Naive thymus-derived CD4-positive, alpha-beta T cell (primary cell): ENCODE data around the gene HJV. TPM values are rescaled to one million over a fixed set of nuclear protein-coding genes. Genes with fewer than 3 reads are reported as not detected.

Experiments
- ATAC-seq: fragments of 150-1000 bp; cut with Tn5 transposase; 2 replicates; pipeline ENCODE4 v1.10.0; 2021; ENCODE audit warnings: mild to moderate bottlenecking, moderate library complexity
- CTCF ChIA-PET: fragments of 350-600 bp; sonication (Branson Sonifier 250); formaldehyde crosslinking; loops from one replicate; lab custom pipeline; 2021; ENCODE audit warnings: antibody characterized with exemption; lab: Charles Lee
- POLR2A ChIA-PET: fragments of 350-600 bp; sonication (Branson Sonifier 250); formaldehyde crosslinking; loops from one replicate; lab custom pipeline; 2021; ENCODE audit warnings: antibody characterized with exemption, inconsistent platforms; lab: Charles Lee
- DNase-seq, 9 donors: peaks; one replicate each; pipeline versions ENCODE4 v3.0.0 to v3.0.0-alpha.2; 2020 to 2022; ENCODE audit warnings: mixed read lengths in 1 of 9
- H3K27ac ChIP-seq: one replicate; pipeline ENCODE4 v1.7.0; 2013; ENCODE audit warnings: mild to moderate bottlenecking, low read depth, low read length, moderate library complexity
- H3K27me3 ChIP-seq, 2 donors: one replicate each; pipeline ENCODE4 v1.7.0; 2013; ENCODE audit warnings: low read length in 2 of 2, mild to moderate bottlenecking in 2 of 2, moderate library complexity in 2 of 2; ENCODE audit not compliant: control insufficient read depth in 2 of 2, insufficient read depth in 2 of 2
- H3K36me3 ChIP-seq, 3 experiments: 1 replicate in 2 of 3; 2 replicates in 1 of 3; pipeline ENCODE4 v1.7.0; 2013; ENCODE audit warnings: low read length in 3 of 3, mild to moderate bottlenecking in 3 of 3, moderate library complexity in 1 of 3; ENCODE audit not compliant: insufficient read depth in 3 of 3, control insufficient read depth in 2 of 3
- H3K4me1 ChIP-seq, 2 donors: one replicate each; pipeline ENCODE4 v1.7.0; 2013; ENCODE audit warnings: low read length in 2 of 2, mild to moderate bottlenecking in 2 of 2, moderate library complexity in 1 of 2; ENCODE audit not compliant: control insufficient read depth in 2 of 2, insufficient read depth in 2 of 2
- H3K4me3 ChIP-seq: 2 replicates; pipeline ENCODE4 v1.7.0; 2013; ENCODE audit warnings: mild to moderate bottlenecking, low read length
- H3K9me3 ChIP-seq, 3 experiments: 1 replicate in 2 of 3; 2 replicates in 1 of 3; pipeline ENCODE4 v1.7.0; 2013; ENCODE audit warnings: low read length in 3 of 3; ENCODE audit not compliant: control insufficient read depth in 2 of 3
- H3K27ac Mint-ChIP-seq, 9 donors: one replicate each; pipeline ENCODE4 v1.8.0; 2020 to 2022; ENCODE audit warnings: mixed read lengths in 9 of 9, mild to moderate bottlenecking in 8 of 9, moderate library complexity in 5 of 9, inconsistent platforms in 2 of 9
- H3K27me3 Mint-ChIP-seq, 5 donors: one replicate each; pipeline ENCODE4 v1.8.0; 2021 to 2022; ENCODE audit warnings: mixed read lengths in 5 of 5, mild to moderate bottlenecking in 1 of 5
- H3K36me3 Mint-ChIP-seq, 5 donors: one replicate each; pipeline ENCODE4 v1.8.0; 2020 to 2022; ENCODE audit warnings: mixed read lengths in 5 of 5, mild to moderate bottlenecking in 3 of 5, inconsistent platforms in 1 of 5
- H3K4me1 Mint-ChIP-seq, 7 donors: one replicate each; pipeline ENCODE4 v1.8.0; 2020 to 2022; ENCODE audit warnings: mixed read lengths in 7 of 7, mild to moderate bottlenecking in 3 of 7, inconsistent platforms in 1 of 7
- H3K4me3 Mint-ChIP-seq, 10 donors: one replicate each; pipeline ENCODE4 v1.8.0; 2020 to 2022; ENCODE audit warnings: mild to moderate bottlenecking in 10 of 10, mixed read lengths in 10 of 10, moderate library complexity in 6 of 10, inconsistent platforms in 2 of 10
- H3K9me3 Mint-ChIP-seq, 11 donors: one replicate each; pipeline ENCODE4 v1.8.0; 2020 to 2022; ENCODE audit warnings: mixed read lengths in 11 of 11, mild to moderate bottlenecking in 4 of 11, inconsistent platforms in 1 of 11, moderate library complexity in 1 of 11
- intact Hi-C, 2 donors: fragments of 100-400 bp; cut with micrococcal nuclease; formaldehyde crosslinking; loops; one replicate each; pipeline ENCODE4 v1.15.1; 2023
- polyA plus RNA-seq, 2 donors: library from polyadenylated mRNA; unstranded; fragments of 300-500 nt; fragmentation: Illumina TruSeq; gene quantifications; one replicate each; pipeline ENCODE4 v1.2.3, GENCODE V29; 2021
- total RNA-seq, 6 experiments: library from RNA in 5 of 6; stranded (reverse) in 5 of 6; gene quantifications; 1 replicate in 5 of 6; 2 replicates in 1 of 6; pipeline ENCODE4 v1.2.3 and lab custom pipeline; 2021 to 2026

The HJV gene
- total and polyA plus RNA-seq, 7 experiments from 2014 or later: not detected

GRCh38 chr1:145994391-145995120 lies 27.0 kb downstream of the HJV start:
- peaks cover 36 to 47% (median 37%) of the 10 kb centered on the region in 3 experiments for H3K36me3 ChIP-seq
- peak overlapping the region; percentile 97 for H3K4me3 ChIP-seq
- ChIA-PET POLR2A (interaction anchor here (0.7 to 35.8 kb wide), 11 partner anchors 8 to 146 kb away, joined by 3 to 1779 read pairs (median 24); partner anchors contain the start of genes ANKRD34A, HJV, LIX1L and PIAS3), CTCF (interaction anchor here (1.4 to 12.8 kb wide), 4 partner anchors 9 to 20 kb away, joined by 3 to 193 read pairs (median 12); no protein-coding TSS in a partner anchor)
- H3K36me3 Mint-ChIP-seq: peaks cover 31 to 52% (median 50%) of the 10 kb centered on the region in 5 donors
- H3K27me3 ChIP-seq: no peaks in the 10 kb centered on the region
- H3K27me3 Mint-ChIP-seq: peaks cover 0 to 3% (median 0%) of the 10 kb centered on the region in 5 donors
- peaks cover 29 to 39% of the 10 kb centered on the region in 2 donors for H3K4me1 ChIP-seq
- peaks cover 37 to 75% (median 57%) of the 10 kb centered on the region in 7 donors for H3K4me1 Mint-ChIP-seq
- peak overlapping the region; percentile 89 to 99 (median 98) for H3K4me3 Mint-ChIP-seq
- intact Hi-C loops: loop anchor here in 1 of 2 donors (5.0 kb wide), 1 partner anchor 32 kb away; the partner anchor contains the start of genes ANKRD34A and POLR3GL
- ATAC-seq (no peak), DNase-seq (peak in 1 of 9 donors; percentile 11)
- peak overlapping the region; percentile 94 to 99 (median 97) for H3K27ac Mint-ChIP-seq
- H3K9me3 Mint-ChIP-seq: peaks cover 0 to 14% (median 0%) of the 10 kb centered on the region in 11 donors
- H3K9me3 ChIP-seq: no peaks in the 10 kb centered on the region
- H3K27ac ChIP-seq: peak overlapping the region; percentile 91

GRCh38 chr1:145993618-145994390 lies 27.7 kb downstream of the HJV start:
- Histone ChIP-seq H3K4me1 (peaks cover 22 to 34% of the 10 kb centered on the region in 2 donors), H3K36me3 (peaks cover 36 to 47% (median 37%) of the 10 kb centered on the region in 3 experiments), H3K27ac (peak overlapping the region; percentile 91), H3K4me3 (peak overlapping the region; percentile 97), H3K9me3 (no peaks in the 10 kb centered on the region), H3K27me3 (no peaks in the 10 kb centered on the region)
- ChIA-PET POLR2A (interaction anchor here (0.7 to 35.8 kb wide), 10 partner anchors 7 to 145 kb away, joined by 3 to 1779 read pairs (median 16); partner anchors contain the start of genes ANKRD34A, HJV, LIX1L and PEX11B), CTCF (interaction anchor here (1.4 to 12.8 kb wide), 5 partner anchors 9 to 21 kb away, joined by 3 to 193 read pairs (median 5); no protein-coding TSS in a partner anchor)
- Mint-ChIP-seq H3K27me3 (peaks cover 0 to 3% (median 0%) of the 10 kb centered on the region in 5 donors), H3K36me3 (peaks cover 31 to 52% (median 49%) of the 10 kb centered on the region in 5 donors), H3K9me3 (peaks cover 0 to 14% (median under 1%) of the 10 kb centered on the region in 11 donors), H3K4me1 (peaks cover 39 to 71% (median 55%) of the 10 kb centered on the region in 7 donors), H3K4me3 (peak overlapping the region; percentile 89 to 99 (median 98)), H3K27ac (peak overlapping the region; percentile 94 to 99 (median 97))
- ATAC-seq (no peak), DNase-seq (no peak)
- intact Hi-C loops: no loop called here

DNA sequence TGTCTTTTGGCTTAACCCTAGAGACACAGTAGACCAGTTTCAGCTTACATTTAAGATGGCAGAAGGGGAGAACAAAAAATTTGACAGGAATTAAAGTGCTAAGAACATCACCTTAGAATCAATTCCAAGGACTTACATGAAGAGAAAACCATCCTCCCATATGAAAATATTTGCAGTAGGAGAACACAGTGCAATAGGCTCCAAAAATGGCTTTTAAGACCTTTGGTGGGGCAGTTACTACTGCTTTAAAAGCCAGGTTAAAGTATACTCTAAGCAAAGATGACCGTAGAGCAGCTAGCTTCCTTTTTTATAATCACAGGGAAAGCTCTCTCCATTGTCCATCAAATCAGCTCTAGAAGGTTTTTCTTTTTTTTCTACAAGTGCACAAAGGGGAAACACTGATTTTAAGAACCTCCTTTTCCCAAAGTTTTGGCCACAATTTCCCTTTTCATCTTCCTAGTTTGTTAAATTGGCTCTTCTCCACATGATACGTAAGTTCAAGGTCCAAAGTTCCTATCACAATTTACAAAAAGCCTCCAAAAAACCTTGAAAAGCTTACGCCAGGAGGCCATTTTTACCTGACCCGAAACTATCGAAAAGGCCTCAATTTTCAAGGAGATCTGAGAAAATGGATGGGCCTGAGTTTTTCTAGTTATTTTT lies 28.4 kb downstream of the HJV start:
- H3K9me3 Mint-ChIP-seq: peaks cover 0 to 14% (median 2%) of the 10 kb centered on the region in 11 donors
- peak overlapping the region; percentile 89 to 99 (median 98) for H3K4me3 Mint-ChIP-seq
- Histone ChIP-seq H3K4me1 (peaks cover 15 to 34% of the 10 kb centered on the region in 2 donors), H3K36me3 (peaks cover 36 to 47% (median 37%) of the 10 kb centered on the region in 3 experiments), H3K4me3 (peak overlapping the region; percentile 97), H3K27ac (peak overlapping the region; percentile 91), H3K9me3 (no peaks in the 10 kb centered on the region), H3K27me3 (no peaks in the 10 kb centered on the region)
- ATAC-seq (no peak), DNase-seq (no peak)
- peaks cover 0 to 3% (median 0%) of the 10 kb centered on the region in 5 donors for H3K27me3 Mint-ChIP-seq
- peak overlapping the region; percentile 74 to 99 (median 97) for H3K27ac Mint-ChIP-seq
- ChIA-PET POLR2A (interaction anchor here (1.1 to 35.8 kb wide), 7 partner anchors 6 to 134 kb away, joined by 3 to 1779 read pairs (median 61); partner anchors contain the start of genes ANKRD34A, HJV, LIX1L and PEX11B), CTCF (interaction anchor here (1.4 to 12.8 kb wide), 4 partner anchors 9 to 14 kb away, joined by 3 to 193 read pairs (median 12); no protein-coding TSS in a partner anchor)
- intact Hi-C loops: no loop called here
- H3K36me3 Mint-ChIP-seq: peaks cover 31 to 52% (median 50%) of the 10 kb centered on the region in 5 donors
- H3K4me1 Mint-ChIP-seq: peaks cover 40 to 68% (median 55%) of the 10 kb centered on the region in 7 donors

DNA sequence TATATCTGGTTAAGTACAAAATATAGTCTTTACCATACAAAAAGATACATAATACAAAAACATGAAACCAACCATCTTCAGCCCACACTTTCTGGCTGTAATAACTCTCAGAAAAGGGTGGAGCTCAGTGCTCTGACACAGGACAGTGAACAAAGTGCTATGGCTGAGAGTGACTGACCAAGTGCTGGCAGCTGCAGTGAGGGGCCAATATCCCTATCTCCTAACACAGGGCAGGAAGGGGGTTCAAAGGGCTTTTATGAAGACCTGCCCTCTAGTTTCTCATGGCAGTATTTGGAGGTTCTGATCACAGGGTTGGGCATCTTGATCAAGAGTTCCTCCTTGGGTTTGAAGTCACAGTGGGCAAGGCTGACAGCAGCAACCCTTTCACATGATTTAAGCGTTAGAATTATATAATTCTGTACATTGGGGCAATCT lies 29.0 kb downstream of the HJV start:
- Histone ChIP-seq H3K36me3 (peaks cover 36 to 47% (median 37%) of the 10 kb centered on the region in 3 experiments), H3K27ac (peak overlapping the region; percentile 91), H3K4me1 (peaks cover 13 to 40% of the 10 kb centered on the region in 2 donors), H3K27me3 (no peaks in the 10 kb centered on the region), H3K4me3 (peak overlapping the region; percentile 97), H3K9me3 (no peaks in the 10 kb centered on the region)
- Mint-ChIP-seq H3K4me3 (peak overlapping the region; percentile 89 to 99 (median 98)), H3K36me3 (peaks cover 31 to 52% (median 50%) of the 10 kb centered on the region in 5 donors), H3K27ac (peak overlapping the region; percentile 65 to 99 (median 94)), H3K27me3 (peaks cover 0 to 3% (median 0%) of the 10 kb centered on the region in 5 donors), H3K4me1 (peaks cover 41 to 66% (median 60%) of the 10 kb centered on the region in 7 donors), H3K9me3 (peaks cover 0 to 14% (median 2%) of the 10 kb centered on the region in 11 donors)
- ChIA-PET CTCF (interaction anchor here (1.5 to 12.8 kb wide), 3 partner anchors 8 to 14 kb away, joined by 5 to 193 read pairs (median 20); no protein-coding TSS in a partner anchor), POLR2A (interaction anchor here (1.1 to 35.8 kb wide), 8 partner anchors 6 to 134 kb away, joined by 3 to 1779 read pairs (median 42); partner anchors contain the start of genes ANKRD34A, HJV, LIX1L and PEX11B)
- DNase-seq (peak in 1 of 9 donors; percentile 23), ATAC-seq (no peak)
- intact Hi-C loops: no loop called here

GRCh38 chr1:145991735-145992412 lies 29.7 kb downstream of the HJV start:
- CTCF ChIA-PET: interaction anchor here (1.3 to 12.8 kb wide), 2 partner anchors 12 to 16 kb away, joined by 4 to 193 read pairs; no protein-coding TSS in a partner anchor
- intact Hi-C loops: no loop called here
- H3K9me3 Mint-ChIP-seq: peaks cover 0 to 14% (median 2%) of the 10 kb centered on the region in 11 donors
- Histone ChIP-seq H3K36me3 (peaks cover 36 to 46% (median 37%) of the 10 kb centered on the region in 3 experiments), H3K27me3 (no peaks in the 10 kb centered on the region), H3K4me1 (peaks cover 13 to 41% of the 10 kb centered on the region in 2 donors), H3K27ac (peak overlapping the region; percentile 91), H3K9me3 (no peaks in the 10 kb centered on the region), H3K4me3 (peak overlapping the region; percentile 97)
- peak overlapping the region; percentile 61 to 99 (median 98) for H3K4me3 Mint-ChIP-seq
- H3K27ac Mint-ChIP-seq: peak overlapping the region; percentile 57 to 97 (median 89)
- peak in 2 of 9 donors; percentile 32 to 40 for DNase-seq
- H3K36me3 Mint-ChIP-seq: peaks cover 31 to 52% (median 50%) of the 10 kb centered on the region in 5 donors
- H3K27me3 Mint-ChIP-seq: peaks cover 0 to 3% (median 0%) of the 10 kb centered on the region in 5 donors
- no peak for ATAC-seq
- POLR2A ChIA-PET: interaction anchor here (1.7 to 35.8 kb wide), 6 partner anchors 5 to 64 kb away, joined by 9 to 1779 read pairs (median 94); partner anchors contain the start of genes ANKRD34A, HJV, LIX1L and POLR3GL
- H3K4me1 Mint-ChIP-seq: peaks cover 42 to 65% (median 60%) of the 10 kb centered on the region in 7 donors
